Superior temporal gyrus (tissue), 1 donor: ENCODE data around the gene ASGR1.
"Not testable (repeated sequence)": the region's sequence is repeated elsewhere in the genome, so short reads cannot be mapped to it uniquely, and the experiment has no call there.

Experiments
- DNase-seq: peaks from one replicate; pipeline ENCODE4 v3.0.0-alpha.2; 2016; ENCODE audit errors: extremely low spot score

ASGR1 gene

DNA sequence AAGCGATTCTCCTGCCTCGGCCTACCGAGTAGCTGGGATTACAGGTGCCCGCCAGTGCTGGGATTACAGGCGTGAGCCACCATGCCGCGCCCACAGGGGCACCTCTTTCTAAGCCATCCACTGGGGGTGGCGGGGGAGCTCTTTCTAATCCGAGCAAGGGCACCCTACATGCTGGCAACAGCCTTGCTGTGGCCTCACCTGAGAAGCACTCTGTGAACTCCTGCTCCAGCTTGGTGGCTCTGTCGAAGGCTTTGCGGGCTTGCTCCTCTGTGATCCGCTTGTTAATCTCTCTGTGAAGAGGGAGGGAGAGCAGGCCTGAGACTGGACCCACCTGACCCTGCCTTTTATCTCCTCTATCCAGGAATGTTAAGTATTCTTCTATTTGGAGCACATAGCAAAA is 11.9 kb upstream of the ASGR1 start:
- no peak for DNase-seq

DNA sequence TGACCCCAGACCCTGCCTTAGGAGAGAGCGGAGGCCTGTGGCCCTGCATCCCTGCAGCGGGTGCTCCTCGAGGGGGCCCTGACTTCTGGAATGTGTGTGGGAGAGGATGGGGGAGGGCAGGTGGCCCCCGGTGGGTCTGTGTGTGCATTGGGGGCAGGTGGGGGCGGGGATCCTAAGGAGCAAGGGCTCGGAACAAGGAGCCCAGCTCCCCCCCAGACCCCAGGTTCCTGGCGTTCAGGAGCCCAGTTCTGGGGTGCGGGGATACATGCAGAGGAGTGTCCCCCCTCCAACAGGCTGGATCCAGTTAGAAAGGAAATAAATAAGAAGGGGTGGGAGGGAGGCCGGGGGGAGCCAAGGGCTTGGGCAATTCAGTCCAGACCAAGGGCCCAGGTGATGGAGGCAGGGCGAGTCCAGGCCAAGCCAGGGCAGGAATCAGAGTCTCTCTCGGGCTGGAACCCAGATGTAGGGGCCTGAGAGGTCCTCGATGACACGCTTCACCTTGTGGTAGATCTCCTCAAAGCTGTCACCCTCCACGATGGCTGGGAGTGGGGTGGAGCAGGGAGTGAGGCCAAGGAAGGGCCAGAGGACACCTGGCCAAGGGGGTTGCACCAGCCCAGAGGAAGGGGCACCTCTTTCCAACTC is 11.2 kb upstream of the ASGR1 start:
- DNase-seq: no peak

DNA sequence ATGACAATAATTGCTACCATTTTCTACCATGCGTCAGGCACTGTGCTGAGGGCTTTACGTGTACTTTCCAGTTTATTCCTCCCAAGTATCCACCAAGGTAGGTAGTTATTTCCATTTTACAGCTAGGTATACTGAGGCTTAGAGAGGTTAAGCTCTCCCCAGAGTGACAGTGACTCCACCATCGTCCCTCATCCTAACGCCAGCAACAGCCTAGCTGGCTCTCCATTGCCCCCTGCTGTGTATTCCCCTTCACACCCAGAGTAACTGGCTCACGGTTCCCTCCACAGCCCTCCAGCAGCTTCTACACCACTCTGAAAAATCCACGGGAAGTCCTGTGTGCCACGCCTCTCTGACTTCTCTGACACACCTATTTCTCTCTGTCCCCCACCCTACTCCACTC is 7.1 kb upstream of the ASGR1 start:
- DNase-seq: no peak

DNA sequence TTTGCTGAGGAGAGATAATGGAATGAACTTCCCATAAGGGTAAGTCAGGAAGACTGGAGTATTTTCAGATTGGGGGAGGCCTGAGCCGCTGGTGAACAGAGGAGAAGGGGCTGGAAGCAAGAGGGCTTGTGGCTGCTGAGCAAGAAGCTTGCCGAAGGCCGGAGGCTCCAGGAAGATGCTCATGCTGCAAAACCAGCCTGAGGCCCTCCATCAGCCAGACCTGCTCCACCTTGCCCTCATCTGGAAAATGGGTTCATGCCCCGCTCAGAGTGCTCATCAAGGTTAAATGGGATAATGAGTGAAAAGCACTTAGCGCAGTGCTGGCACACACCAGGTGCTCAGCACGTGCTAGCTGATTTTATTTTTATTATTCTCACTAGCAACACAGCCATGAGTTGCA is 5.5 kb upstream of the ASGR1 start:
- DNase-seq: no peak

DNA sequence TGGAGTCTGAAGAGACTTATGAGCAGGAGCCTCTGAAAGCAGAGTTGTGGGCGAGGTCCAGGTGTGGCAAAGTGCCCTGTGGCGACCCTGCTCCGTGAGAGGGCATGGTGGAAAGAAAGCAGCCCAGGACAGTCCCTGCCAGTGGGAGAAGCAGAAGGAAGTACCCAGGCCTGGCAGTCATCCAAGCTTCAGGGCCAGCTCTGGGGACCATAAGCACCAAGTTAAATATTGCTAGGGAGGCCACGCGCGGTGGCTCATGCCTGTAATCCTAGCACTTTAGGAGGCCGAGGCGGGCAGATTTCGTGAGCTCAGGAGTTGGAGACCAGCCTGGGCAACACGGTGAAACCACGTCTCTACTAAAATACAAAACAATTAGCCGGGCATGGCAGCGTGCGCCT is 4.9 kb upstream of the ASGR1 start:
- DNase-seq: no peak

DNA sequence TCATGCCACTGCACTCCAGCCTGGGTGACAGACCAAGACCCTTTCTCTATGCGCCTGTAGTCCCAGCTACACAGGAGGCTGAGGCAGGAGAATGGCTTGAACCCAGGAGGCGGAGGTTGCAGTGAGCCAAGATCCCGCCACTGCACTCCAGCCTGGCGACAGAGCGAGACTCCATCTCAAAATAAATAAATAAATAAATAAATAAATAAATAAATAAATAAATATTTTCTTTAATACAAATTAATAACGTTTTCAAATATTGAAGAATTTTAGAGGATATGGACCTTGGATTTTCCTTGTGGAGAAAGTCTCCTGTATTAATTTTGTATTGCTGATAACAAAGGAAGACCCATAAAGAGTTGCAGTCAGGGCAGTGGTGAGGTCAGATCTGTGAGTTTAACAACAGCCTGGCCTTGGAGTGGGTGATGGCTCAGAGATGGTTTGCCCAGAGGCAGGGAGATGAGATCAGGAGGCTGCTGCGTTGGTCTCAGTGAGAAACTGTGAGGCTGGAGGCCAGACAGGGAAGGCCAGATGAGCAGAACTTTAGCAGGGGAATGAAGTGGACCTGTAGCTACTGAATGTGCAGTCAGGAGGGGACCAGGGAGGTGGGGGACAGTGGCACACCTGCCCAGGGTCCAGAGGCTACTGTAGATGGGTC is 4.4 kb upstream of the ASGR1 start:
- DNase-seq: no peak

DNA sequence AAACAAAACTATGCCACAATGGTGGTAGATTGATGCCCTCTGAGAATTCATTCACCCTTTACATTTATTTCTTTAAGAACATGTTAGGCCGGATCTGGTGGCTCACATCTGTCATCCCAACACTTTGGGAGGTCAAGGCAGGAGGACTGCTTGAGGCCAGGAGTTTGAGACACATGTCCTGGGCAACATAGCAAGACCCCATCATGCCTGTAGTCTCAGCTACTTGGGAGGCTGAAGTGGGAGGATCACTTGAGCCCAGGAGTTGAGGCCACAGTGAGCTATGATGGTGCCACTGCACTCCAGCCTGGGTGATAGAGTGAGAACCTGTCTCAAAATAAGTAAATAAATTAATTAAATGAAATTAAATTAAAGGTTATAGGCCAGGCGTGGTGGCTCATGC is 2.9 kb upstream of the ASGR1 start:
- DNase-seq: not testable (repeated sequence)

DNA sequence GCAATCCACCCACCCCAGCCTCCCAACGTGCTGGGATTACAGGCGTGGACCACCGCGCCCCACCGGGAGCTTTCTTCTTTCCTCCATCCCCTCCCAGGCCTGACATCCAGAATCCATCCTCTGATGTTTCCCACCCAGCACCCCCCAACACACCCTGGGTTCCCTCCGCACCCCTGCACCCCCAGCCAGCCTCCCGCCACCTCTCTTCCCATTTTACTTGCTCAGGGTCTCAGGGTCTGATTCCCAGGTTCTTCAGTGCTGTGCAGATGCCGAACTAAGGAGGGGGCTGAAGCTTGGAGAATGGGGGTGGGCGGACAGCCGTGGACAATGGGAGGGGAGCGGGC is 225 bp downstream of the ASGR1 start:
- DNase-seq: no peak

DNA sequence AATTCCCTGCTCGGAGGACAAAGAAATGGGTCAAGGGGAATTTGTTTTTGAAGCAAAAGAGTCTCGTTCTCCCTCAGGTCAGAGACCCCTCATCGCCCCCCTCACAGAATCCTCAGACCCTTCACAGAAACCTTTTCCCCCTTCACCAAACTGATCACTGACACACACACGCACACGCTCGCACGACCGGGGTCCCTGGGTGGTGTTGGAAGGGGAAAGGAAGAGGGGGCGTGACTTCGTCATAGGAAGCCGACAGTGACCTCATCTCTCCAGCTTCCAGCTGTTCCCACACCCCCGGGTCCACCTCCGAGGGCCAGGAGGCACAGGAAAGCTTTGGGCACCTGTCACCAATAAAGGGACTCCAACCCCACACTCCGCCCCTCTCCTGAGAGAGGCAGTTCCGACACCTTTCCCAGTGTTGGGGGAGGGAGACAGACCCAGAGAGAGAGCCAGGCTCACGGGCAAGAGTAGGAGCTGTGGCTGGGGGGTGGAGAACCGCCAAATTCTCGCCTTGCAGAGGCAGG is 1.2 kb downstream of the ASGR1 start:
- no peak for DNase-seq

DNA sequence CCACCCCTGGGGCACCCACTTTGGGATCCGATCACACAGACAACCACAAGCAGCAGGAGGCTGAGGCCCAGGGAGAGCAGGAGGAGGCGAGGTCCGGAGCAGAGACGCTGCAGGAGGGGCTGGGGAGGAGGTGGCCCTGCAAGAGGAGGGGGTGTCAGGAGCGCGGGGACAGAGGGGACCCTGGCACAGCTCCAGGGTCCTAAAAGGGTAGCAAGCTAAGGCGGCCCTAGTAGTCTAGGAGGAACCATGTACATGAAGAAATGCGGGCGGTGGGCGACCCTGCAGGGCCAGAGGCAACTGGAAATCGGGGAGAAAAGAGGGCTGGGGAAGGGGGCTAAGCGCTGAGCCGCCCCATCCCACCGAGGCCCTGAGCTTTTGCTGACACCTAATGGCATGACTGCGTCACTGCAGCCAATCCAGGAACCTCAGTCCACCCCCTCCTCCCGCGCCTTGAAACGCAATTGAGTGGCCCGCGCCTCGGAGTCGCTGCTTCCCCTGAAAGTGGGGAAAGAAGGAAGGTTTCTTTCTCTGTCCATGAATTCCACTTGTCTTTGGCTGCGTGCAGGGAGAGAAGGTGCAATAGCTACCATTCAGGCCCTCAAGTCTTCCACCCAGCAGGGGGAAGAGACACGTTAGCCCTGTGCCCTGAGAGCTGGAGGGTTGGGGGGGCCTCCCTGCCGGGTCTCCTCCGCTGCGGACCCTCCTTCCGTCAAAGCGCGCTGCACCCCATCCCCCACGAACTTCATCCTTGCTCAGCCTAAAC is 1.8 kb downstream of the ASGR1 start:
- DNase-seq: peak; percentile 81

DNA sequence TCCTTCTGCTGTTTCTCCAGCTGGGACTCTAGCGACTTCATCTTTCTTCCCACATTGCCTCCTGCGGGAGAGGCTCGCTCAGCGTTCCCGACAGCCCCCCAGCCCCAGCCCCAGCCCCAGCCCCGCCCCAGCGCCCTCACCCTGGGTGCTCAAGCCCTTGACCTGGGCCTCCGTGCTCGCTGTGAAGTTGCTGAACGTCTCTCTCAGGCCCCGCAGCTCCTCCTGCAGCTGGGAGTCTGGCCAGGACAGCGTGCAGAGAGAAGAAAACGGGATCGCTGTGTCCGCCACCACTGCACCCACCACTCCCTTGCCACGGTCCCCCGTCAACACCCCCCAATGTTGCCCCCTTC is 2.4 kb downstream of the ASGR1 start:
- DNase-seq: no peak

DNA sequence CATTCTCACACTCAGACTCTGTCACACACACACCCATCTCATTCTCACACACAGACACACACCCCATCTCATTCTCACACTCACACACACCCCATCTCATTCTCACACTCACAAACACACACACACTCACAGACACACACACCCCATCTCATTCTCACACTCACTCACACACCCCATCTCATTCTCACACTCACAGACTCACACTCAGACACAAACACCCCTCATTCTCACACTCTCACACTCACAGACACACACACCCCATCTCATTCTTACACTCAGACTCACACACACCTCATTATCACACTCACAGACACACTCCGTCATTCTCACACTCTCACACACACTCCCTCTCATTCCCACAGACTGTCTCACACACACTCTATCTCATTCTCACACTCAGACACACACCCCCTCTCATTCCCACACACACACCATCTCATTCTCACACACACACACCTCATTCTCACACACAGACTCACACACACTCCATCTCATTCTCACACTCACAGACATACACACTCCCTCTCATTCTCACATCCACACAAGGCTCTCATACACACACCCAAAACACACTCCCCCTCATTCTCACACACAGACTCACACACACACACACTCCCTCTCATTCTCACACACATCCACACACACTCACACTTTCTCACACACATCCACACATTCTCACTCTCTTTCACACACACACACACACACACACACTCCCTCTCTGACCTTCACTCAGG is 2.9 kb downstream of the ASGR1 start:
- no peak for DNase-seq

DNA sequence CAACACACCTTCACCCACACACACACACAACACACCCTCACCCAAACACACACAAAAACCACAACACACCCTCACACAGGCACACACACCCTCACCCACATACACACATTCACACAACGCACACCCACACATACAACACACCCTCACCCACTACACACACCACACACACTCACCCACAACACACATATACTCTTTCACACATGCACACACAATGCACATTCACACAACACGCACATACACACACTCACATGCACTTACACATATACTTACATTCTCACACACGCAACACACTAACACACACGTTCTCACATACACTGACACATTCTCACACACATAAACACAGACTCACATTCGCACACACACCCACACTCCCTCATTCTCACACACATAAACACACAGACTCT is 3.8 kb downstream of the ASGR1 start:
- no peak for DNase-seq

DNA sequence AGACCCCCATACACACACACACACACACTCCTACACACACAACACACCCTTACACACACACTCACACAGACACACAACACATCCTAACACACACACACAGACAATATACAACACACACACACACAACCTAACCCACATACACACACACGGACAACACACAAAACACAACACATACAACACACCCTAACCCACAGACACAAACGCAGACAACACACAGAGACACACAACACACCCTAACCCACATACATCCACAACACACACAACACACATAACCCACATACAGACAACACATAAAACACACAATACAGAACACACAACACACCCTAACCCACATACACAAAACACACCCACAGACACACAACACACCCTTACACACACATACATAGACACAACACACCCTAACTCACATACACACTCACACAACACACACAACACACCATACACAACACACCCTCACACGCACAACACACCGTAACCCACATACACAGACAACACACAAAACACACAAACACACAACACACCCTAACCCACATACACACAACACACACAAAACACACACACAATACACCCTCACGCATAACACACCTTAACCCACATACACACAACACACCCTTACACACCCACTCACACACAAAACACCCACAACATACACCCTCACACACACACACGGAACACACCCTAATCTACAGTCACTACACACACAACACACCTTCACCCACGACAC is 4.4 kb downstream of the ASGR1 start:
- no peak for DNase-seq

DNA sequence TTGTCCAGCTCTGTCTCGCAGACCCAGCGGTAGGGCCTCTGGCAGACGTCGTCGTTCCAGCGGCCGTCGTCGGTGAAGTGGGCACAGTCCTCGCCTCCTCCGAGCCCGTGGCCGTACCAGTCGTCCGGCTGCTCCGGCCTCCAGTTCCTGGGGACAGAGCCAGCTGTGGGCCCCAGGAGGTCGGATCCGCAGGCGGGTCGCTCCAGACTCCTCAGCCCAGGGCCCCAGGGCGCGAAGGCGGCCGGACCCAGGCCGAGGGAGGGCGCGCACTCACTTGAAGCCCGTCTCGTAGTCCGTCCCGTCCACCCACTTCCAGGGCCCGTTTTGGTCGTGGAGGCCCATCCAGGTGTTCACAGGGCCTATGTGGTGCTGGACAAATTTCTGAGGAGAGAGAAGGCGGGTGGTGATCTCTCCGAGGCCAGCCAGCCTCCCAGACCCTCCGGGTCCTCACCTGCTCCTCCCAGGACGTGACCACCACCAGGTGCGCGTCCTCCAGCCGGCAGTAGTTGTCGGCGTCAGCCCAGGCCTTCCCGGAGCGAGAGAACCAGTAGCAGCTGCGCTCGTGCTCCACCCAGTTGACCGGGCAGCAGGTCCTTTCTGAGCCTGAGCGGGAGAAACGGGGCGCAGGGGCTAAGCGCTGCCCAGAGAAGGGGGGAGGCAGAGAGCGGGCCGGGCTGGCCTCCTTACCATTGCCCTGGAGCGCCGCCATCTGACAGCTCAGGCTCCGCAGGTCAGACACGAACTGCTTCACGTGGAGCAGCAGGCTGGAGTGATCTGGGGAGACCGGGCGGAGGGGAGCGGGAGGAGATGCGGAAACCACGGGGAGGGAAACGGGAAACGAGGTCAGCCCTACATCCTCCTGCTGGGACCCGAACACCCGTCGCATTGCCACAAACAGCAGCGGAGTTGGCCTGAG is 5.2 kb downstream of the ASGR1 start:
- no peak for DNase-seq

DNA sequence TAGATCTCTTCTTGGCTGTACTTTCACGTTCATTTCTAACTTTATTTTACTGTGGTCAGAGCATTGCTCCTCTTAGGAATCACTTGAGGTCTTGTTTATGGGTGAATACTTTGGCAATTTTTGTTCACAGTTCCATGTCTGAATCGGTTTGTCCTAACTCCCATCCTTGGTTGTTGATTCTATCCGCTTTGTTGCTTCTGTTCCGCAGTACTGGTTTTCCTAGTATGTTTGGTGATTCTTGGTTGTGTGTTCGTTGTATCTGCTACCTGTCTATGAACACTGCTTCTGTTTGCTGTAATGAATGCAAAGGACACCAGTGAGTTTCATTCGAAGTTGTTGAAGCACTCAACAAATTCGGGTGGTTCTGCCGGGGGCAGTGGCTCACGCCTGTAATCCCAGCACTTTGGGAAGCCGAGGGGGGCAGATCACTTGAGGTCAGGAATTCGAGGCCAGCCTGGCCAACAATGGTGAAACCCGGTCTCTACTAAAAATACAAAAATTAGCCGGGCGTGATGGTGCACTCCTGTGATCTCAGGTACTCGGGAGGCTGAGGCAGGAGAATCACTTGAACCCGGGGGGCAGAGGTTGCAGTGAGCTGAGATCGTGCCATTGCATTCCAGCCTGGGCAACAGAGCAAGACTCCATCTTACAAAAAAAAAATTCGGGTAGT is 6.5 kb downstream of the ASGR1 start:
- not testable (repeated sequence) for DNase-seq

DNA sequence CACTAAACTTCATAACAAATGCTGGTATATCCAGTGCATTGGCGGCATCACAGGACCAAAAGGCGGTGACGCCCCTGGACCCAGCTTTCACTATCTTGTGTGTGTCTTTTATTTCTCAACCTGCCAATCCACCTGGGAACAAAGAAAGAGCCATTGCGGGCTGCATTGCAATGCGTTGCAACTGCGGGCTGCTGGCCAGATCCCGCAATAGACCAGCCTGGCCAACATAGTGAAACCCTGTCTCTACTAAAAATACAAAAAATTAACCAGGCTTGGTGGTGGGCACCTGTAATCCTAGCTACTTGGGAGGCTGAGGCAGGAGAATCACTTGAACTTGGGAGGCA is 9.6 kb downstream of the ASGR1 start:
- not testable (repeated sequence) for DNase-seq

DNA sequence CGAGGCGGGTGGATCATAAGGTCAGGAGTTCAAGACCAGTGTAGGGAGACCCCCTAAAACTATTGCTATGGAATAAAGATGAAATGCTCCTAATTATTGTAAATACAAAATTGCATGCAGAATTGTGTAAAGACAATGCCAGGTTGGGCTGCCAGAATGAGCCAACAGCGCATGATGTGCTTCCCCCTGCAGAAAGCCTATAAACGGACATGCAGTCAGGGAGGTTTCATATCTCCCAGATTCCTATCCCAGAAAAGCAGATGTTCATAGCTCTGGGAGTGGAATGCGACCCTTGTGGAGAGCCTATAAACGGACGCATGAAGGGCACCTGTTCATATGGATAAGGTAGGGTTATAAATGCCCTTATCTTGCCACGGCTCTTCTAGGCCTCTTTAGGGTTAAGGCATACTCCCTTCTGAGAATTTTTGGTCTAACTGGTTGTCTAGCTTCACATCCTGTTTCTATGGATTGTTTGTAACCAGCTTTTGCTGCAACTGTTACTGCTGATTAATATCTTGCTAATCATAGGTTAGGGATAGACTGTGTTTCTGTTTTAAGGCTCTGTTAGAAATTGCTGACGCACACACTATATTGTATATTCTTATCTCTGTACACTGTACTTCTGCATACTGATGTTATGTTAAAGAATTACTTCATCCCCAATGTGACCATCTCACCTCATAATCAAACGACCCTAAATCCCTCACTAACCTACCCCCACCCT is 10.2 kb downstream of the ASGR1 start:
- not testable (repeated sequence) for DNase-seq

DNA sequence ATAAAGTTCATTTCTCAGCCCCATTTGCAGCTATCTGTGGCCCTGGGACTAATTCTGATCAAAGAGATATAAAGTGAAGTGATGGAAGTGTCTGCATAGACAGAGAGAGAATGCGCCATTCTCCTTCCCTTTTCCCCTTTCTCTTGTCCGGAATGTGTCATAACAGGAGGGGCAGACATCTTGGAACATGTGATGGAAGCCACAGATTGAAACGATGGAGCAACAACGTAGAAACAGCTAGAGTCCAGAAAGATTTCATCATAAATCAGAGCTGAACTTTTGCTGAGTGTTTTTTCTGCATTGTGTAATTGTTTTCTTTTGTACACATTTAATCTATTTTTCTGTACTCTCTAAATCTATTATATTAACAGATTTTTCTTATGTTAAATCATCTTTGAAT is 11.3 kb downstream of the ASGR1 start:
- DNase-seq: no peak

DNA sequence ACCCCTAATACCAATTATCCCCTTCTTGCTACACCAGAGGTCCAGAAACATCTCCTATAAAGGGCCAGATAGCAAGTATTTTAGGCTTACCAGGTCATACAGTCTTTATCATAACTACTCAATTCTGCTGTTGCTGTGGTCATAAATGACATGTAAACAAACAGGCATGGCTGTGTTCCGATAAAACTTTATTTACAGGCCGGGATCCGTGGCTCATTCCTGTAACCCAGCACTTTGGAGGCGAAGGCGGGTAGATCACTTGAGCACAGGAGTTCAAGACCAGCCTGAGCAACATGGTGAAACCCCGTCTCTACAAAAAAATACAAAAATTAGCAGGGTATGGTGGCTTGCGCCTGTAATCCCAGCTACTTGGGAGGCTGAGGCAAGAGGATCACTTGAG is 12.3 kb downstream of the ASGR1 start:
- DNase-seq: no peak
